GM12892 (cell line): Measurements from ENCODE around the gene ITGAE.

Experiments
- POLR2A ChIP-seq: IDR thresholded peaks from 2 replicates; pipeline ENCODE4 v1.6.1; 2011; ENCODE audit warnings: low read depth, low read length, control low read depth
- POLR2AphosphoS5 ChIP-seq: IDR thresholded peaks from 2 replicates; pipeline ENCODE4 v1.6.1; 2011; ENCODE audit warnings: low read depth, low read length, control low read depth
- TAF1 ChIP-seq: IDR thresholded peaks from 2 replicates; pipeline ENCODE4 v1.6.1; 2011; ENCODE audit warnings: low read depth, mild to moderate bottlenecking, control low read depth, low read length, borderline replicate concordance

DNA sequence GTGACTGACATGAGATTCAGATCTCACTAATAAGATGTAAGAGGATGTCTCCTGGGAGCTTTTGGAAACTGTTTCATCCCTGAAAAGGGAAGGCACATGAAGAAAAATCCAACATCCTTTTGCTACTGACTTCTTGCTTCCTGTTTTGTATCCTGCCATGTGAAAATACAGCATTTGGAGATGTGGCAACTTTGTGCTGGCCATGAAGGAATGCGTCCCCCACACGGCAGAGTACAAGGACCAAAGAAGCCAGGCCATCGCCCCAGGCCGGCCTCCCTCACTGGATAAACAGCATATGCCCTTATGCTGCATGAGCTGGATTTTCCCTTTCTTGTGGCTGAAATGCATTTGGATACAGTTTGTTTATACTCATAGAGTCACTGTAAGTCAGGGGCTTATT is 82.8 kb downstream of the ITGAE start:
- TF ChIP-seq POLR2A (no peak), TAF1 (no peak), POLR2AphosphoS5 (no peak)
